GM12864 (cell line): Measurements from ENCODE around the gene EPAS1.

Experiments
- DNase-seq: peaks from one replicate; pipeline ENCODE4 v3.0.0-alpha.2; 2011; ENCODE audit warnings: low read depth
- H3K4me3 ChIP-seq: 2 replicates; pipeline ENCODE4 v1.5.1; 2011; ENCODE audit warnings: mild to moderate bottlenecking, low read depth, low read length, control low read depth
- CTCF ChIP-seq: IDR thresholded peaks from 2 replicates; pipeline ENCODE4 v1.5.1; 2011; ENCODE audit warnings: low read depth, mild to moderate bottlenecking, moderate library complexity, low read length, control low read depth, inconsistent platforms; ENCODE audit errors: missing control alignments

EPAS1 gene

GRCh38 chr2:46317094-46317486, 19.9 kb downstream of the EPAS1 start:
- no peak for TF ChIP-seq CTCF
- DNase-seq: no peak
- H3K4me3 ChIP-seq: no peak overlapping the region

GRCh38 chr2:46318579-46319460, 21.6 kb downstream of the EPAS1 start:
- TF ChIP-seq CTCF: no peak
- DNase-seq: no peak
- H3K4me3 ChIP-seq: no peak overlapping the region

GRCh38 chr2:46319711-46320110, 22.5 kb downstream of the EPAS1 start:
- no peak overlapping the region for H3K4me3 ChIP-seq
- no peak for DNase-seq
- no peak for TF ChIP-seq CTCF

- no peak for TF ChIP-seq CTCF
- DNase-seq: no peak
- no peak overlapping the region for H3K4me3 ChIP-seq
Measured at GRCh38 chr2:46320141-46320567, 22.9 kb downstream of the EPAS1 start.

GRCh38 chr2:46323730-46324129, 26.5 kb downstream of the EPAS1 start:
- no peak overlapping the region for H3K4me3 ChIP-seq
- DNase-seq: no peak
- no peak for TF ChIP-seq CTCF

- H3K4me3 ChIP-seq: no peak overlapping the region
- no peak for DNase-seq
- no peak for TF ChIP-seq CTCF
Measured at GRCh38 chr2:46325182-46325928, 28.1 kb downstream of the EPAS1 start.
